ENCODE results near the gene EXOC2.
"Not testable (repeated sequence)": the region's sequence is repeated elsewhere in the genome, so short reads cannot be mapped to it uniquely, and the experiment has no call there.

Gene EXOC2

DNA sequence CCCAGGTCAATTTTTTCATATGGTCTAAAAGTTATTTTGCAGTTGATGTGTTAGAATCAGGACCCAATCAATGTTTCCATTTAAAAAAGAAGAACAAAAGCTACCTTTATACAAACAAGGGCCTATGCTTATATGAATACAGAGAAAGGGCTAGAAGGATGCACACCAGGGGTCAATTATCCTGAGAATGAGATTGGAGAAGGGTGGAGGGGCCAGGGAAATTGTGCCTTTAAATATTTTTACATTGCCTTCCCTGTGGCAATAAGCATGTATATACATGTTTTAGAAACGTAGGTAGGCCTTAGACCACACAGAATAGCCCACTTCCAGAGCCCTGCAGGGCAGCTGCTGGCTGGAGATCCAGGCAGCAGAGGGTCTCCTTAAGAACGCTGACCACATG lies 12.7 kb downstream of the EXOC2 start:
- no peak for DNase-seq (ENCODE audit: low read depth in 3 of 3)

- DNase-seq (ENCODE audit: low read depth in 3 of 3): no peak
Measured at GRCh38 chr6:679282-679681, 13.7 kb downstream of the EXOC2 start.

- no peak for DNase-seq (ENCODE audit: low read depth in 3 of 3)
Measured at GRCh38 chr6:678520-678919, 14.4 kb downstream of the EXOC2 start.

DNA sequence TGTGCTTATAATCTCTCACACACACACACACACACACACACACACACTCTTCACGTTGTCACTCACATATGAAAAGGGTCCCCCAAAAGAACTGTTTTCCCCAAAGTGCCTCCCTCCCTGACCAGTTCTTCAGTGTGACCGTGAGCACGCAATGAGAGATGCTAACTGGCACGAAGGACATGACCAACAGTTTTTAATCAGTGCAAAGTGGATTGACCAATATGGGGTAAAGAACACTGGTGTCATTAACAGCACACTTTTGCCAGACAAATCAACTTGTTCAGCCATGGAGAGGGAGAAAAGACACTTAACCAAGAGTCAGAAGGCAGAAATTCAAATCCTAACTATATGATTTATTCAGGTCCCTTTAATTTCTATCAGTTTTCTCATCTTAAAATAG lies 15.0 kb downstream of the EXOC2 start:
- no peak for DNase-seq (ENCODE audit: low read depth in 3 of 3)

GRCh38 chr6:674956-675355 lies 18.0 kb downstream of the EXOC2 start:
- DNase-seq (ENCODE audit: low read depth in 3 of 3): no peak

DNA sequence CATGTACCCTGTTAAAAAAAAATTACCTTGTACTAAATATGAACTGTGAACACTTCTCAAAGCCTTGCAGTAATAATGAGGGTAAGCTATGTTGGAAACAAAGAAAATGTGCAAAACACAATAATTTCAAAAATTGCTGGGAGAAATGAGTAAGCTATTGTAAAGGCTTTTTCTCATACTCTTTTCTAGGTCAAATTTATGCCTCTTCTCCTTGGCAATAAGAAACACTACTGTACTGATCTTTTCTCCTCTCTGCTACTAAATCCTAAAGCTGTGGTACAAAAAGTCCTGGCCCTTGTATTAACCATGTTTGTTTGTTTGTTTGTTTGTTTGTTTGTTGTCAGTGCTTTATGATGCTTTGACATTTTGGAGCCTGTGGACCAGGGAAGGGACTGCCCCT lies 18.5 kb downstream of the EXOC2 start:
- DNase-seq (ENCODE audit: low read depth in 3 of 3): no peak

DNA sequence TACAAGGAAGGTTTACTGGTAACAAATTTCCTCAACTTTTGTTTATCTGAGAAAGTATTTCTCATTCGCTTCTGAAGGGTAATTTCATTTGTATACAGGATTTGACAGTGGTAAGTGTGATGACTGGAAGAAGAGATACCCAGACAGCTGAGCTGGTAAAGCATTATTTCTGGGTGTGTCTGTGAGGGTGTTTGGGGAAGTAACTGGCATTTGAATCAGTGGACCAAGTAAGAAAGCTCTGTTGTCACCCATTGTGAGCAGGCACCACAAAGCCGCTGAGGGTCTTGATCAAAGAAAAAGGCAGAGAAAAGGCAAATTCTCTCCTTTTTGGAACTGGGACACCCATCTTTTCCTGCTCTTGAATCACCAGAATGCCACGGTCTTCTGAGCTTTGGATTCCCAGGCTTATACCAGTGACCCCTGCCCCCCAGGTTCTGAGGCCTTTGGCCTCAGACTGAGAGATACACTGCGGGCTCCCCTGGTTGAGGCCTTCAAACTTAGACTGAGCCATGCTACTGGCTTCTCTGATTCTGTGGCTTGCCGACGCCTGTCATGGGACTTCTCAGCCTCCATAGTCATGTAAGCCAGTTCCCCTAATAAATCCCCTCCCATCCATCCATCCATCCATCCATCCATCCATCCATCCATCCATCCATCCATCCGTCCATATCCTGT lies 25.5 kb downstream of the EXOC2 start:
- DNase-seq (ENCODE audit: low read depth in 3 of 3): no peak

GRCh38 chr6:665403-666267 lies 27.3 kb downstream of the EXOC2 start:
- DNase-seq (ENCODE audit: low read depth in 3 of 3): no peak

GRCh38 chr6:663788-664187 lies 29.2 kb downstream of the EXOC2 start:
- not testable (repeated sequence) for DNase-seq (ENCODE audit: low read depth in 3 of 3)

- DNase-seq (ENCODE audit: low read depth in 3 of 3): no peak
Measured at GRCh38 chr6:659716-660581, 33.0 kb downstream of the EXOC2 start.

- DNase-seq (ENCODE audit: low read depth in 3 of 3): no peak
Measured at GRCh38 chr6:658244-658643, 34.7 kb downstream of the EXOC2 start.

DNA sequence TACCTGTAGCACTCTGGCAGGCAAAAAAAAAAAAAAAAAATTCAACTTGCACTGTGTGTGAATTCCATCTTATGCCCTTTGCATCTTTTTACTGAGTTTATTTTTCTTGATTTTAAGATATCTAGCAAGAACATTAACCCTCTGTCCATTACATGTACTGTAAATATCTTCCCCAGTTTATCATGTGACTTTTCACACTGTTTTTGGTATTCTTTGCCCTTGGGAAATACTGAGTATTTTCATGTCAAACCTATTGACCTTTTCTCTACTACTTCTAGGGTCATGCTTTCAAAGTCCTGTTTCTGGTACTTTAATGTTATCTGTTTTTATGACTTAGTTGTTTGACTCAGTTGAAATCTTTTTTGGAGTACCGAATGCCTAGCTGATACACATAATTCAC lies 35.2 kb downstream of the EXOC2 start:
- no peak for DNase-seq (ENCODE audit: low read depth in 3 of 3)

DNA sequence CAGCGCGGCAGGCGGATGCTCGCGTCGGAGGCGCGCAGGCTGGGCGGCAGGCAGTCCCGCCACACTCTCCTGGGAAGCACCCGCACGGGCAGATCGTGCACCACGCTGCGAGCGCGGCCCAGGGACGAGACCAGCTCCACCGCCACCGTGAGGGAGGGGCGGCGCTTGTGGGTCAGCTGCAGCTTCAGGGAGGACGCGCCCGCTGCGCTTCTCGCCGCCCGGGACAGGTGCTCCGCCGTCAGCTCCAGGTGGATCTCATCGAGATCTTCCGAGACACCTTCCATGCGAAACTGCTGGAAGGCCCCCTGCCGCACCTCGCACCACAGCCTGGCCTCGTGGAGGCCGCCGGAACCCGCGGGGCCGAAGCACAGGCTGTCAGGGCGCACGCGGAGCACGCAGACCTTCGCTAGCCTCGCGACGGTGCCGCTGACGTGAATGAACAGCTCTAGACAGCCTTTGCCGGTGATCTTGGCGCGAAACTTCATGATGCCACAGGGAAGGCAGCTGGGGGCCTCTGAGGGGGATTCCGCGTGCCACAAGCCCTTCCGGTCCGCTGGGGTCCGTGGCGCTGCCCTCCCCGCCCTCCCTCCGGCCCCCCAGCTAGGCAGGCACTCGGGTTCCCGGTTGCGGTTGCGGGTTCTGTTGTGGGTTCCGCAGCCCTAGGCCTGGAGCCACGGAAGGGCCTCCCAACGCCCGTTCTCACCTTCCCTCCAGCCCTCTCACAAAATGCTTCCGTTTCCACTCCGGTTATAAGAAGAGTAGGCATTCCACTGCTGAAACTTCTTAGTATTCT lies 36.3 kb downstream of the EXOC2 start, which contains the start of gene HUS1B:
TSS of gene HUS1B (minus strand) at position 641 of the 793 bp plus-strand sequence. CDS start at position 485, 156 bp downstream.
- DNase-seq (ENCODE audit: low read depth in 3 of 3): no peak

DNA sequence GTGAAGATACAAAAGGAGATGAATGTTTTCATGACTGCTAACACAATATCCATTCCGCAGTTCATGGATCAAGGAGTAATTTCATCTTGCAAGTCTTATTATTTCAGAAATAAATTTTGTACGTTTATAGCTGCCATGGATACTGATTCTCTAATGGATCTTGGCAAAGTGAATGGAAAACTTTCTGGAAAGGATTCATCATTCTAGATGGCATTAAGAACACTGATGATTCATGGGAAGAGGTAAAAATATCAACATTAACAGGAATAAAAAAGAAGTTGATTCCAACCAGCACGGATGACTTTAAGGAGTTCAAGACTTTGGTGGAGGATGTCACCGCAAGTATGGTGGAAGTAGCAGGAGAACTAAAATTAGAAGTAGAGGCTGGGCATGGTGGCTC lies 38.8 kb downstream of the EXOC2 start:
- no peak for DNase-seq (ENCODE audit: low read depth in 3 of 3)

DNA sequence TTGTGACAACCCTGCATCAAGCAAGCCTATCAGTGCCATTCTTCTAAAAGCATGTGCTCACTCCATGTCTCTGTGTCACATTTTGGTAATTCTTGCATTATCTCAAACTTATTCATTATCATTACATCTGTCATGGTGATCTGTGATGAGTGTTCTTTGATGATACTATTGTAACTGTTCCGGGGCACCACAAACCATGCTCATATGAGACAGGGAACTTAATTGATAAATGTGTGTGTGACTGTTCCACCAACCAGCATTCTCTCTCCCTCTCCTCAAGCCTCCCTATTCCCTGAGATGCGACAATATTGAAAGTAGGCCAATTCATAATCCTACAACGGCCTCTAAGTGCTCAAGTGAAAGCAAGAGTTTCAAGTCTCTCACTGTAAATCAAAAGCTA lies 40.1 kb downstream of the EXOC2 start:
- DNase-seq (ENCODE audit: low read depth in 3 of 3): no peak

GRCh38 chr6:650098-650497 lies 42.8 kb downstream of the EXOC2 start:
- no peak for DNase-seq (ENCODE audit: low read depth in 3 of 3)

DNA sequence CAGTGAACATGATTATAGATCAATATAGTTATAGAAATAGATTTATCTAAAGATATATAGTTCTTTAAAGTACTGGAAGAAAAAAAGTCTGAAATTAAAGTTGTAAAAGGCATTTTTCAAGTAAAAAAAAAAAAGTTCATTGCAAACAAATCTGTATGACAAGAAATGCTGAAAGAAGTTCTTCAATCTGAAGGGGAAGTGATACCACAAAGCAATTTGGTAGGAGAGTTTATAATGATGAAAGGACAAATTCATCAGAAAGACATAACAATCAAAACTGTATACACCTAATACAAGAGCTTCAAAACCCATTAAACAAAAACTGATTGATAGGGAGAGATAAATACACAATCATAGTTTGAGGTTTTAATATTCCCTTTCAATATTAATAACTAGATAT lies 50.1 kb downstream of the EXOC2 start:
- no peak for DNase-seq (ENCODE audit: low read depth in 3 of 3)

GRCh38 chr6:641225-641985 lies 51.5 kb downstream of the EXOC2 start:
- no peak for DNase-seq (ENCODE audit: low read depth in 3 of 3)

- no peak for DNase-seq (ENCODE audit: low read depth in 3 of 3)
Measured at GRCh38 chr6:636488-636887, 56.5 kb downstream of the EXOC2 start.

DNA sequence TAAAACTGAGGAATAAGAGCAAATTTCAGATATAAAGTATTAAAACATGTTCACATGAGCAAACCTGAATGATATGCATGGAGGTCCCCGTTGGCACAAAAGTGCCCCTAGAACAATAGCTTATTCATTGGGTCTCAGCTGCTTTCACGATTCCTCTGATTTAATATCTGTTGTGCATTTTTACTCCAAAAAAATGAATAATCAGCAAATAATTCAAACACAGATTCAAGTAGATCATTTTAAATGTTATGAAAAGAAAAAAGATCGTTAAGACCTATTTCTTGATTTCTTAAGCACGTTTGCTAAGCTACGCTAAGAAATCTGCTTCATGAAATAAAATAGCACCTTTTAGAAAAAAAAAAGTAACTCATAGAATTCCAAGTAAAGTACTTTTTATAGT lies 57.7 kb downstream of the EXOC2 start:
- no peak for DNase-seq (ENCODE audit: low read depth in 3 of 3)

GRCh38 chr6:633611-634010 lies 59.3 kb downstream of the EXOC2 start:
- no peak for DNase-seq (ENCODE audit: low read depth in 3 of 3)
